IMR-90 (cell line): ENCODE data around the gene DDA1. TPM values are rescaled to one million over a fixed set of nuclear protein-coding genes. Genes with fewer than 3 reads are reported as not detected.

Experiments
- ATAC-seq: fragments of 200-7000 bp; cut with Tn5 transposase; 2 replicates; pipeline ENCODE4 v1.9.1; 2020; ENCODE audit warnings: low read depth, mild to moderate bottlenecking, moderate library complexity
- BruUV-seq: library from RNA; stranded (reverse); fragments of 400-500 nt; replicated peaks from 2 replicates; lab custom pipeline; 2021; lab: Mats Ljungman, UMichigan
- CTCF ChIA-PET: fragments of 300-600 bp; formaldehyde crosslinking; extraction: SDS; loops from one replicate; lab custom pipeline; 2021; ENCODE audit warnings: antibody characterized with exemption; lab: Yijun Ruan, JAX
- POLR2A ChIA-PET: fragments of 300-600 bp; sonication (Branson Sonifier 250); formaldehyde crosslinking; loops from one replicate; lab custom pipeline; 2022; ENCODE audit warnings: antibody characterized with exemption; ENCODE audit not compliant: unreplicated experiment; lab: Charles Lee
- DNase-seq: peaks from one replicate; pipeline ENCODE4 v3.0.0; 2013
- H2AFZ ChIP-seq: replicated peaks from 2 replicates; pipeline ENCODE3; 2013; ENCODE audit warnings: low read length, mild to moderate bottlenecking; ENCODE audit not compliant: poor library complexity
- H2AK5ac ChIP-seq: 2 replicates; pipeline ENCODE4 v1.6.1; 2013; ENCODE audit warnings: low read depth, low read length, inconsistent platforms
- H2AK9ac ChIP-seq: replicated peaks from 2 replicates; pipeline ENCODE3; 2013; ENCODE audit warnings: mild to moderate bottlenecking, low read depth, low read length, moderate library complexity; ENCODE audit not compliant: poor library complexity
- H2BK120ac ChIP-seq: 2 replicates; pipeline ENCODE4 v1.6.1; 2013; ENCODE audit warnings: low read depth, low read length, inconsistent platforms
- H2BK15ac ChIP-seq: 3 replicates; pipeline ENCODE4 v1.6.1; 2013; ENCODE audit warnings: low read depth, low read length, inconsistent platforms
- H2BK20ac ChIP-seq: 2 replicates; pipeline ENCODE4 v1.6.1; 2013; ENCODE audit warnings: low read depth, mild to moderate bottlenecking, inconsistent platforms, low read length, moderate library complexity
- H2BK5ac ChIP-seq: 2 replicates; pipeline ENCODE4 v1.6.1; 2013; ENCODE audit warnings: mild to moderate bottlenecking, low read depth, low read length, inconsistent platforms; ENCODE audit not compliant: poor library complexity, severe bottlenecking
- H3K14ac ChIP-seq: replicated peaks from 2 replicates; pipeline ENCODE4 v1.6.1; 2013; ENCODE audit warnings: low read depth, low read length, inconsistent platforms
- H3K18ac ChIP-seq: 2 replicates; pipeline ENCODE4 v1.6.1; 2013; ENCODE audit warnings: low read depth, low read length, control low read depth
- H3K23ac ChIP-seq: 2 replicates; pipeline ENCODE4 v1.6.1; 2013; ENCODE audit warnings: low read depth, low read length, inconsistent platforms
- H3K27ac ChIP-seq: 2 replicates; pipeline ENCODE4 v1.5.1; 2013; ENCODE audit warnings: mild to moderate bottlenecking, control low read depth, low read length; ENCODE audit not compliant: insufficient read depth
- H3K27me3 ChIP-seq: 2 replicates; pipeline ENCODE4 v1.6.1; 2013; ENCODE audit warnings: low read length; ENCODE audit not compliant: control insufficient read depth, insufficient read depth
- H3K36me3 ChIP-seq: 2 replicates; pipeline ENCODE4 v1.6.1; 2013; ENCODE audit warnings: low read length, mixed read lengths; ENCODE audit not compliant: control insufficient read depth, insufficient read depth
- H3K4ac ChIP-seq: 2 replicates; pipeline ENCODE4 v1.6.1; 2013; ENCODE audit warnings: low read depth, low read length, inconsistent platforms
- H3K4me1 ChIP-seq: 2 replicates; pipeline ENCODE4 v1.6.1; 2013; ENCODE audit warnings: low read length, mixed read lengths; ENCODE audit not compliant: control insufficient read depth, insufficient read depth
- H3K4me2 ChIP-seq: 2 replicates; pipeline ENCODE4 v1.6.1; 2013; ENCODE audit warnings: low read depth, mild to moderate bottlenecking, control low read depth, low read length, moderate library complexity
- H3K4me3 ChIP-seq: 2 replicates; pipeline ENCODE4 v1.5.1; 2013; ENCODE audit warnings: low read depth, mild to moderate bottlenecking, control low read depth, low read length, moderate library complexity; ENCODE audit not compliant: insufficient read depth
- H3K56ac ChIP-seq: 2 replicates; pipeline ENCODE4 v1.6.1; 2013; ENCODE audit warnings: low read length, inconsistent platforms; ENCODE audit not compliant: insufficient read depth; ENCODE audit errors: extremely low read depth
- H3K79me1 ChIP-seq, 2 experiments: 2 replicates each; pipeline ENCODE4 v1.6.1; 2013; ENCODE audit warnings: low read length in 2 of 2, inconsistent platforms in 1 of 2, low read depth in 1 of 2
- H3K9ac ChIP-seq: 2 replicates; pipeline ENCODE4 v1.6.1; 2013; ENCODE audit warnings: low read depth, low read length, control low read depth
- H3K9me1 ChIP-seq: 2 replicates; pipeline ENCODE4 v1.6.1; 2013; ENCODE audit warnings: low read length, inconsistent platforms; ENCODE audit not compliant: insufficient read depth
- H3K9me3 ChIP-seq: 2 replicates; pipeline ENCODE4 v1.6.1; 2013; ENCODE audit warnings: low read length; ENCODE audit not compliant: control insufficient read depth, insufficient read depth
- H4K20me1 ChIP-seq: 2 replicates; pipeline ENCODE4 v1.6.1; 2013; ENCODE audit warnings: low read length, inconsistent platforms; ENCODE audit not compliant: insufficient read depth
- H4K5ac ChIP-seq: 2 replicates; pipeline ENCODE4 v1.6.1; 2013; ENCODE audit warnings: mild to moderate bottlenecking, low read depth, low read length, control low read depth
- H4K8ac ChIP-seq, 2 experiments: 2 replicates each; pipeline ENCODE4 v1.6.1; 2013; ENCODE audit warnings: low read depth in 2 of 2, low read length in 2 of 2, control low read depth in 1 of 2, inconsistent platforms in 1 of 2
- H4K91ac ChIP-seq: 2 replicates; pipeline ENCODE4 v1.6.1; 2013; ENCODE audit warnings: low read depth, low read length, inconsistent platforms; ENCODE audit not compliant: insufficient read depth
- BHLHE40 ChIP-seq: fragments of 150-350 bp; IDR thresholded peaks from 2 replicates; pipeline ENCODE4 v1.6.1; 2016; ENCODE audit warnings: mild to moderate bottlenecking, low read depth, low read length
- CEBPB ChIP-seq: IDR thresholded peaks from 2 replicates; pipeline ENCODE4 v1.6.1; 2012; ENCODE audit warnings: low read depth, low read length, improper control_type of control experiment
- CHD1 ChIP-seq: IDR thresholded peaks from 2 replicates; pipeline ENCODE4 v1.6.1; 2012; ENCODE audit warnings: low read depth, low read length, improper control_type of control experiment
- ELK1 ChIP-seq: fragments of 150-350 bp; IDR thresholded peaks from 2 replicates; pipeline ENCODE4 v1.6.1; 2016; ENCODE audit warnings: low read depth, mild to moderate bottlenecking, low read length, moderate library complexity, borderline replicate concordance
- FOS ChIP-seq: fragments of 150-350 bp; IDR thresholded peaks from 2 replicates; pipeline ENCODE4 v1.6.1; 2016; ENCODE audit warnings: low read depth, low read length
- MAFK ChIP-seq: IDR thresholded peaks from 2 replicates; pipeline ENCODE4 v1.6.1; 2012; ENCODE audit warnings: low read depth, low read length, improper control_type of control experiment
- MAZ ChIP-seq: IDR thresholded peaks from 2 replicates; pipeline ENCODE4 v1.6.1; 2012; ENCODE audit warnings: low read depth, mild to moderate bottlenecking, low read length, improper control_type of control experiment, moderate library complexity, borderline replicate concordance
- MXI1 ChIP-seq: IDR thresholded peaks from 2 replicates; pipeline ENCODE4 v1.6.1; 2012; ENCODE audit warnings: low read depth, mild to moderate bottlenecking, low read length, moderate library complexity, borderline replicate concordance
- NFE2L2 ChIP-seq: fragments of 150-350 bp; IDR thresholded peaks from 2 replicates; pipeline ENCODE4 v1.6.1; 2016; ENCODE audit warnings: low read depth, mild to moderate bottlenecking, low read length
- POLR2A ChIP-seq: IDR thresholded peaks from 2 replicates; pipeline ENCODE4 v1.6.1; 2012; ENCODE audit warnings: mild to moderate bottlenecking, low read depth, low read length
- RAD21 ChIP-seq: IDR thresholded peaks from 2 replicates; pipeline ENCODE4 v1.6.1; 2012; ENCODE audit warnings: low read length, improper control_type of control experiment
- RCOR1 ChIP-seq: IDR thresholded peaks from 2 replicates; pipeline ENCODE4 v1.6.1; 2012; ENCODE audit warnings: mild to moderate bottlenecking, low read length, improper control_type of control experiment; ENCODE audit not compliant: insufficient replicate concordance
- RFX5 ChIP-seq: IDR thresholded peaks from 2 replicates; pipeline ENCODE4 v1.8.0; 2012; ENCODE audit warnings: low read depth, mild to moderate bottlenecking, low read length, moderate library complexity
- SMC3 ChIP-seq: fragments of 150-350 bp; IDR thresholded peaks from 2 replicates; pipeline ENCODE4 v1.6.1; 2016; ENCODE audit warnings: low read depth, mild to moderate bottlenecking, antibody characterized with exemption, low read length, moderate library complexity
- WGBS, 2 experiments: methylation state at CpG; one replicate each; pipeline versions ENCODE4 v1.1.5 to v1.1.7; 2013; ENCODE audit warnings: missing lambda C conversion rate in 2 of 2; ENCODE audit not compliant: insufficient read length in 1 of 2; ENCODE audit errors: extremely low coverage in 2 of 2; 5-methylcytosine and 5-hydroxymethylcytosine counted together
- dilution Hi-C: fragments of 300-500 bp; cut with HindIII; formaldehyde crosslinking; loops from one replicate; pipeline ENCODE4 v1.14.3; 2018; ENCODE audit warnings: low sequenced_read_pairs; ENCODE audit not compliant: unreplicated experiment
- in situ Hi-C: fragments of 300-500 bp; cut with MboI; formaldehyde crosslinking; loops from 3 replicates; pipeline ENCODE4 v1.14.3; 2019; ENCODE audit warnings: low sequenced_read_pairs, inconsistent platforms, mixed read lengths
- intact Hi-C: fragments of 100-400 bp; cut with micrococcal nuclease; formaldehyde crosslinking; loops from 2 replicates; pipeline ENCODE4 v1.10.0; 2022
- polyA plus RNA-seq, 3 experiments: library from polyadenylated mRNA; depleted of rRNA; stranded (reverse); fragments of >200 nt; gene quantifications; 2 replicates each; pipeline ENCODE4 v1.2.3, GENCODE V29; 2012; ENCODE audit warnings: low replicate concordance in 1 of 3
- total RNA-seq: library from RNA; depleted of rRNA; stranded (reverse); fragments of >200 nt; gene quantifications from 2 replicates; pipeline ENCODE4 v1.2.3, GENCODE V29; 2012
- TF ChIP-seq, protein P1 (sequence below): conservative IDR thresholded peaks from 2 replicates; pipeline ENCODE4 v1.5.1; 2012; ENCODE audit warnings: mild to moderate bottlenecking, low read depth, low read length, improper control_type of control experiment
- TF ChIP-seq, protein P2 (sequence below): fragments of 150-350 bp; IDR thresholded peaks from 2 replicates; pipeline ENCODE4 v1.6.1; 2017; ENCODE audit warnings: mild to moderate bottlenecking, antibody characterized with exemption, low read length, low read depth

Gene DDA1
- total and polyA plus RNA-seq, 2 of the 4 experiments (the other 2 are of a cell fraction) = 33.7 to 87.2 TPM

- no peak overlapping the region for H3K4me3 ChIP-seq
- H2AK5ac ChIP-seq = no peak overlapping the region
- ChIA-PET POLR2A (no interaction called here), CTCF (no interaction called here)
- no peaks in the 10 kb centered on the region for H3K9me3 ChIP-seq
- H4K20me1 ChIP-seq = no peaks in the 10 kb centered on the region; the same call in 1 of the 2 replicates
- TF ChIP-seq, protein P1, sequence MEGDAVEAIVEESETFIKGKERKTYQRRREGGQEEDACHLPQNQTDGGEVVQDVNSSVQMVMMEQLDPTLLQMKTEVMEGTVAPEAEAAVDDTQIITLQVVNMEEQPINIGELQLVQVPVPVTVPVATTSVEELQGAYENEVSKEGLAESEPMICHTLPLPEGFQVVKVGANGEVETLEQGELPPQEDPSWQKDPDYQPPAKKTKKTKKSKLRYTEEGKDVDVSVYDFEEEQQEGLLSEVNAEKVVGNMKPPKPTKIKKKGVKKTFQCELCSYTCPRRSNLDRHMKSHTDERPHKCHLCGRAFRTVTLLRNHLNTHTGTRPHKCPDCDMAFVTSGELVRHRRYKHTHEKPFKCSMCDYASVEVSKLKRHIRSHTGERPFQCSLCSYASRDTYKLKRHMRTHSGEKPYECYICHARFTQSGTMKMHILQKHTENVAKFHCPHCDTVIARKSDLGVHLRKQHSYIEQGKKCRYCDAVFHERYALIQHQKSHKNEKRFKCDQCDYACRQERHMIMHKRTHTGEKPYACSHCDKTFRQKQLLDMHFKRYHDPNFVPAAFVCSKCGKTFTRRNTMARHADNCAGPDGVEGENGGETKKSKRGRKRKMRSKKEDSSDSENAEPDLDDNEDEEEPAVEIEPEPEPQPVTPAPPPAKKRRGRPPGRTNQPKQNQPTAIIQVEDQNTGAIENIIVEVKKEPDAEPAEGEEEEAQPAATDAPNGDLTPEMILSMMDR = no peak
- TF ChIP-seq NFE2L2 (no peak), FOS (no peak), POLR2A (no peak), MAZ (no peak), RAD21 (no peak), RCOR1 (no peak), MXI1 (no peak), SMC3 (no peak), CEBPB (no peak), MAFK (no peak), RFX5 (no peak), BHLHE40 (no peak), CHD1 (no peak), ELK1 (no peak)
- TF ChIP-seq, protein P2, sequence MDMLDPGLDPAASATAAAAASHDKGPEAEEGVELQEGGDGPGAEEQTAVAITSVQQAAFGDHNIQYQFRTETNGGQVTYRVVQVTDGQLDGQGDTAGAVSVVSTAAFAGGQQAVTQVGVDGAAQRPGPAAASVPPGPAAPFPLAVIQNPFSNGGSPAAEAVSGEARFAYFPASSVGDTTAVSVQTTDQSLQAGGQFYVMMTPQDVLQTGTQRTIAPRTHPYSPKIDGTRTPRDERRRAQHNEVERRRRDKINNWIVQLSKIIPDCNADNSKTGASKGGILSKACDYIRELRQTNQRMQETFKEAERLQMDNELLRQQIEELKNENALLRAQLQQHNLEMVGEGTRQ = no peak
- no peaks in the 10 kb centered on the region for H3K9me1 ChIP-seq
- H3K14ac ChIP-seq = no peak overlapping the region
- no peak overlapping the region for H3K4ac ChIP-seq
- H2BK15ac ChIP-seq = no peak overlapping the region
- DNase-seq (no peak), ATAC-seq (no peak)
- in situ Hi-C loops (no loop called here), dilution Hi-C loops (no loop called here), intact Hi-C loops (no loop called here)
- H3K36me3 ChIP-seq = no peaks in the 10 kb centered on the region
- H3K18ac ChIP-seq = no peak overlapping the region
- no peaks in the 10 kb centered on the region for H3K79me1 ChIP-seq
- H2AK9ac ChIP-seq = no peak overlapping the region
- H3K27ac ChIP-seq = no peak overlapping the region
- BruUV-seq = no TSS peak
- WGBS, 2 experiments = 81% methylated on average over 8 of the region's 8 CpGs; no CpG with 5 or more reads in 1 of the 2 experiments
- no peak overlapping the region for H4K8ac ChIP-seq
- H3K56ac ChIP-seq = no peak overlapping the region
- H4K5ac ChIP-seq = no peak overlapping the region
- H2BK120ac ChIP-seq = no peak overlapping the region
- no peak overlapping the region for H2BK5ac ChIP-seq
- peaks cover 8% of the 10 kb centered on the region; the same call in 1 of the 2 replicates for H3K27me3 ChIP-seq
- H3K4me1 ChIP-seq = 0 out of 2 replicates have a peak, but pooled peaks cover 2% of the 10 kb centered on the region
- no peak overlapping the region for H3K4me2 ChIP-seq
- no peak overlapping the region for H3K9ac ChIP-seq
- no peak overlapping the region for H2BK20ac ChIP-seq
- H2AFZ ChIP-seq = peak overlapping the region; percentile 34
- H3K23ac ChIP-seq = no peak overlapping the region
- no peak overlapping the region for H4K91ac ChIP-seq
These were observed 44.0 kb downstream of the DDA1 start for GRCh38 chr19:17353386-17353785.
